ENCODE measurements around the gene HMCN2. TPM values are rescaled to one million over a fixed set of nuclear protein-coding genes. Genes with fewer than 3 reads are reported as not detected.
A peak's percentile ranks its signal among the peaks of the same experiment; 100 is the strongest.
"Not testable (repeated sequence)": the region's sequence is repeated elsewhere in the genome, so short reads cannot be mapped to it uniquely, and the experiment has no call there.

The HMCN2 gene
- total RNA-seq, 1 donor from 2014 or later = 5.7 TPM

GRCh38 chr9:130260816-130261765 is 4.5 kb upstream of the HMCN2 start:
- ATAC-seq = no peak
- no peak for DNase-seq (ENCODE audit: missing footprints)
- intact Hi-C loops (cut with DNase I) = no loop called here

DNA sequence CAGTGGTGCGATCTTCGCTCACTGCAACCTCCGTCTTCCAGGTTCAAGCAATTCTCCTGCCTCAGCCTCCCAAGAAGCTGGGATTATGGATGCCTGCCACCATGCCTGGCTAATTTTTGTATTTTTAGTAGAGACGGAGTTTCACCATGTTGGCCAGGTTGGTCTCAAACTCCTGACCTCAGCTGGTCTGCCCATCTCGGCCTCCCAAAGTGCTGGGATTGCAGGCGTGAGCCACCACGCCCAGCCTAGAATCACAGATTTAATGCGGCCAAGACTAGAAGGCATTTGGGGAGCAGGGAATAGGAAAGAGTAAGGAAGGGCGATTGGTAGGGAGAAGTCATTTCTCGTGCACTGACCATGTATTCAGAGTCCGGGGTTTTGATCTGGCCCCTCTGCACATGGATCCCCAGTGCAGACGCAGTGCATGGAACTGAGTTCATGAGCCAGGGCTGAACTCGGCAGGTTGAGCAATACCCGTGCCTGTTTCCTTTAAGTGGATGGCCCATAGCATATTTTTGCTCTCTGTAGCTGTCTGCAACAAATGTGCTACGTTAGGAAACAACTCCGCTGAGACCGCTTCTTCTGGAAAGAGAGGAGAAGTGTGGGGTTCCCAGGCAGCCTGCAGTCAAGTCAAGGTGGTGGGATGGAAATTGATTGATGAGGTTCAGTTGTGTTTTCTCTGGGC is 3.4 kb upstream of the HMCN2 start:
- intact Hi-C loops (cut with DNase I) = no loop called here
- no peak for DNase-seq (ENCODE audit: missing footprints)

DNA sequence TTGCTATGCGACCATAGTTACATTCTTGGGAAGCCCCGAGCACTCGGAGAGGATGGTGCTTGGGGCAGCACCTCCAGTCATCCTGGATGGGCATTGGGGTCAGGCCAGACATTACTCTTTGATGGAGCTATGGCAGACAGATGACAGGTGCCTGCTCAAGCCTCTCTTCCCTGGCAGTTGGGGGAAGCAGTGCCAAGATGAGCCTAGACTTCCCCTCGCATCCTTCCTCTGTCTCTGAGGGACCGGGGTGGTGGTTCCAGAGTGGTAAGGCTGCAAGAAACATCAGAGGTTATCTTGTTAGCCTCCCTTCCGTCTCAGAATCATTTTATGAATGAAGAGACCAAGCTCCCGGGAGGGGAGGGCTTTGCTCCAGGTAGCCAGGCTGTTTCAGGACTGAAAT is 2.8 kb upstream of the HMCN2 start:
- no peak for DNase-seq (ENCODE audit: missing footprints)
- intact Hi-C loops (cut with DNase I) = no loop called here

More for the DNA sequence above, 3.4 kb upstream of the HMCN2 start:
- ATAC-seq = no peak

GRCh38 chr9:130263601-130264413 is 1.8 kb upstream of the HMCN2 start:
- no peak for DNase-seq (ENCODE audit: missing footprints)
- intact Hi-C loops (cut with DNase I) = no loop called here
- ATAC-seq = peak; percentile 35

More for the DNA sequence above, 2.8 kb upstream of the HMCN2 start:
- no peak for ATAC-seq

GRCh38 chr9:130264414-130265350 is 878 bp upstream of the HMCN2 start:
- intact Hi-C loops (cut with DNase I) = loop anchor here (5.0 kb wide), 1 partner anchor 68 kb away; no protein-coding TSS in a partner anchor

GRCh38 chr9:130266236-130267098 is 907 bp downstream of the HMCN2 start:
- intact Hi-C loops (cut with DNase I) = loop anchor here (5.0 kb wide), 1 partner anchor 66 kb away; no protein-coding TSS in a partner anchor
- DNase-seq (ENCODE audit: missing footprints) = no peak
- no peak for ATAC-seq

More at GRCh38 chr9:130264414-130265350, 878 bp upstream of the HMCN2 start:
- no peak for DNase-seq (ENCODE audit: missing footprints)
- ATAC-seq = no peak

GRCh38 chr9:130267930-130268329 is 2.4 kb downstream of the HMCN2 start:
- ATAC-seq (no peak), DNase-seq (ENCODE audit: missing footprints) (no peak)
- intact Hi-C loops (cut with DNase I) = loop anchor here (5.0 kb wide), 1 partner anchor 64 kb away; no protein-coding TSS in a partner anchor

- intact Hi-C loops (cut with DNase I) = loop anchor here (5.0 kb wide), 1 partner anchor 64 kb away; no protein-coding TSS in a partner anchor
- ATAC-seq (no peak), DNase-seq (ENCODE audit: missing footprints) (no peak)
Observed at GRCh38 chr9:130268521-130269211, 3.1 kb downstream of the HMCN2 start.

- intact Hi-C loops (cut with DNase I) = no loop called here
- ATAC-seq (no peak), DNase-seq (ENCODE audit: missing footprints) (no peak)
Observed at GRCh38 chr9:130271473-130271872, 5.9 kb downstream of the HMCN2 start.

GRCh38 chr9:130275156-130275555 is 9.6 kb downstream of the HMCN2 start:
- no peak for ATAC-seq
- intact Hi-C loops (cut with DNase I) = no loop called here
- DNase-seq (ENCODE audit: missing footprints) = no peak

DNA sequence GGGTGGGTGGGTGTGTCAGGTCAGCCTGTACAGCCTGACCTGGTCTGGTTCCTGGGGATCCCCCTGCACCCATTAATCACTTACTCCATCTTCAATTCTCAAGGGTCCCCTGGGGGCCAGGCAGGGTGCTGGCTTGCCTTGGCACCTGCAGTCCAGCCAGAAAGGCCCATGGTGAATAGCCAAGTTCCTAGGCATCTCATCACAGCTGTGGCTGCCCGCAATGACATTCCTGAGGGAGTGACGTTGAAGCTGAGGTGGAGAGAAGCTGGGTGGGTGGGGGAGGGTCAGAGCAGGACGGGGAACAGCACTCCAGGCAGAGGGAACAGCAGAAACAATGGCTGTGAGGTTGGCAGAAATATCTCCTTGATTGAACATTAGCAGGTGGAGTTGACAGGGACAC is 10.6 kb downstream of the HMCN2 start:
- ATAC-seq (no peak), DNase-seq (ENCODE audit: missing footprints) (no peak)
- intact Hi-C loops (cut with DNase I) = no loop called here

DNA sequence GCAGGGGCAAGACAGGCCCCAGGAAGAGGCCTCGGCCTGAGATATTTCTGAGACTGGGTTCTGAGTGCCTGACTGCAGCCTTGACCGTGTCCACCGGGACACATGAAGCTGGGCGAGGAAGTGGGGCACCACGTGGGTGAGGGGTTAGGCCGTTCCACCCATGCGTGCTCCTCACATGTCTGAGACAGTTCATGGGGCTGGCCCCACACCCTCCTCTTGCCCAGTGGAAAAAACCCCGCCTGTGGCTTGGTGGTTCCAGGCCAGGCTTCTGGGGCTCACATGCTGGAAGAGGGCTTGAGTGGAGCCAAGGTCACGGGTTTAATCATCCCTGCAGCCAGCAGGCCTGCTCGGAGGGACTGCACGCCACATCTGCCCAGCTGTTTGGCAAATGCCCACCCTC is 11.4 kb downstream of the HMCN2 start:
- intact Hi-C loops (cut with DNase I) = no loop called here
- DNase-seq (ENCODE audit: missing footprints) = no peak
- ATAC-seq = no peak

GRCh38 chr9:130277525-130277924 is 12.0 kb downstream of the HMCN2 start:
- intact Hi-C loops (cut with DNase I); DNase-seq (ENCODE audit: missing footprints); ATAC-seq: not testable (repeated sequence)

- DNase-seq (ENCODE audit: missing footprints) = no peak
- intact Hi-C loops (cut with DNase I) = no loop called here
- ATAC-seq = no peak
Observed at GRCh38 chr9:130283539-130284248, 18.1 kb downstream of the HMCN2 start.

DNA sequence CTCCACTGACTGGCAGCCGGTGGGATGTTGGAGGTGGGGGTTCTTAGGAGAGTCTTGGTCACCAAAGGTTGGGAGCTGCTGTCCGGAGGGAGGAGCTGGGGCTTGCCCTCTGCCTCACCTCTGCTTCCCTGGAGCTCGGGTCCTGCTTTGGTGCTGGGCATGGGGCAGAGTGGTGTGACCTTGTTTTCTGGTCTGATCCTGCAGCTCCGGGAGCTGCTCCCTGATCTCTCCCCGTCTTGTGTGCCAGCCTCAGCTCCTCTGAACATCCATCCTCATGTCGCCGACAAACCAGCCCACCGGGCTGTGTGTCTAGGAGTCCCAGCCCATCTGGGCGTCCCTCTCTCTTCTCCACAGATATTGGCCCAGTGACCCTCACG is 18.7 kb downstream of the HMCN2 start:
- intact Hi-C loops (cut with DNase I) = no loop called here
- no peak for DNase-seq (ENCODE audit: missing footprints)
- ATAC-seq = no peak

DNA sequence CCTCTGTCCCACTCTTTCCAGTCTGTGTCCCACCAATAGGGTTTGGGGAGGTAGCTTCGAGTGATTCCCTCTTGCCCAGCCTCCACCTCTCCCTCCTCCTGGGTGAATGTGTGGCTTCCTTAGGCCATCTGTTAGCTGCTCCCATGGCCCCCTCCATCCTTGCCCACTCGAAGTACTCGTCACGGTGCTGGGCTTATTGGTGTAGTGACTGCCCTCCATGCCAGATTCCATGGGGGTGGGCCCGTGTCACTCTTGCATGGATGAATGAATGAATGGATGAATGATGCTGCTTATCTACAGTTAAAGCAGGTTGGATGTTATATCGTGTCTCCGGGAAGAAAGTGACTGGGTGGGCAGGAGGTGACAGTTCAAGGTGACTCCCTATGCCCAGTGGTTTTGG is 19.1 kb downstream of the HMCN2 start:
- DNase-seq (ENCODE audit: missing footprints) (no peak), ATAC-seq (no peak)
- intact Hi-C loops (cut with DNase I) = no loop called here
